Kidney epithelial cell (primary cell): ENCODE data around the gene C4orf46. TPM values are rescaled to one million over a fixed set of nuclear protein-coding genes. Genes with fewer than 3 reads are reported as not detected.

ENCODE experiments used
- DNase-seq: peaks from one replicate; pipeline ENCODE4 v3.0.0-alpha.2; 2010; ENCODE audit warnings: low read depth
- H3K27me3 ChIP-seq: 2 replicates; pipeline ENCODE4 v1.6.0; 2011; ENCODE audit warnings: low read length; ENCODE audit not compliant: control insufficient read depth, insufficient read depth
- H3K36me3 ChIP-seq: 2 replicates; pipeline ENCODE4 v1.5.1; 2011; ENCODE audit warnings: low read length; ENCODE audit not compliant: control insufficient read depth, insufficient read depth
- H3K4me3 ChIP-seq: 2 replicates; pipeline ENCODE4 v1.5.1; 2011; ENCODE audit warnings: low read depth, mild to moderate bottlenecking, control low read depth, low read length
- CTCF ChIP-seq: IDR thresholded peaks from 2 replicates; pipeline ENCODE4 v1.5.1; 2011; ENCODE audit warnings: mild to moderate bottlenecking, moderate library complexity, low read length, control low read depth, inconsistent platforms; ENCODE audit not compliant: insufficient read depth, poor library complexity, severe bottlenecking
- total RNA-seq: library from RNA; depleted of rRNA; stranded (reverse); fragments of >200 nt; gene quantifications from 2 replicates; pipeline ENCODE4 v1.2.3, GENCODE V29; 2015

The C4orf46 gene
- total RNA-seq, 1 donor from 2014 or later: 14.1 TPM

GRCh38 chr4:158657291-158657690 is 14.4 kb downstream of the C4orf46 start:
- Histone ChIP-seq H3K27me3 (no peaks in the 10 kb centered on the region), H3K36me3 (no peaks in the 10 kb centered on the region), H3K4me3 (no peak overlapping the region)
- no peak for TF ChIP-seq CTCF
- DNase-seq: no peak

DNA sequence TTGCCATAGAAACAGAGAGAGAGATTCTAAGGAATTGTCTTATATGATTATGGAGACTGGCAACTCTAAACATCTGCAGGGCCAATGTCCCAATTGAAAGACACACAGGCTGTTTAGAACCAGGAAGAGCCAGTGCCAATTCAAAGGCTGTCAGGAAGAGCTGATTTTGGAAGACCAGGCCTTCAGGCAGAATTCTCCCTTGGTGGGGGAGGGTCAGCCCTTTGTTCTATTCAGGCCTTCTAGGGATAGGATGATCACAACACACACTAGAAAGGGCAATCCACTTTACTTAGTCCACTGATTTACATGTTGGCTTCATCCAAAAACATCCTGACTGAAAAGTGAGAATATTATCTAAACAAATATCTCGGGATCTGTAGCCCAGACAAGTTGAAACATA is 15.2 kb downstream of the C4orf46 start:
- no peak overlapping the region for H3K4me3 ChIP-seq
- TF ChIP-seq CTCF: no peak
- no peaks in the 10 kb centered on the region for H3K27me3 ChIP-seq

DNA sequence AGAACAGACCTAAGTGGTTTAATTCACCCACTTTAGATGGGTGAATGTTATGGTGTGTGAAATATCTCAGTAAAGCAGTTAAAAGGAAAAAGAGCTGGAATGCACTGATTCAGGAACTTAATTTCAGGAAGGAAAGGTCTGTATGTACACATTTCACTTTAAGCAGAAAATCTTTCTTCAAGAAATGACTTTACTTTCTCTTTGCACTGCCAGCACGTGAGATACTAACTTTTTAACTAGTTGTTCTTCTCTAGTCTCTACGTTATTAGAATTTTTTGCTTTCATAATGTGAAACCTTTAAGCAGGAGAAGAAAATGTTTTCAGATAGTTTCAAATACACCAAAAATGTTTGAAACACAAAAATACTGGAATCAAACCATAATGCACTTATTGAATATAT is 18.8 kb downstream of the C4orf46 start:
- no peak overlapping the region for H3K4me3 ChIP-seq
- DNase-seq: no peak
- TF ChIP-seq CTCF: no peak
- no peaks in the 10 kb centered on the region for H3K27me3 ChIP-seq
- no peaks in the 10 kb centered on the region for H3K36me3 ChIP-seq

More for the DNA sequence above, 15.2 kb downstream of the C4orf46 start:
- no peak for DNase-seq
- H3K36me3 ChIP-seq: no peaks in the 10 kb centered on the region

DNA sequence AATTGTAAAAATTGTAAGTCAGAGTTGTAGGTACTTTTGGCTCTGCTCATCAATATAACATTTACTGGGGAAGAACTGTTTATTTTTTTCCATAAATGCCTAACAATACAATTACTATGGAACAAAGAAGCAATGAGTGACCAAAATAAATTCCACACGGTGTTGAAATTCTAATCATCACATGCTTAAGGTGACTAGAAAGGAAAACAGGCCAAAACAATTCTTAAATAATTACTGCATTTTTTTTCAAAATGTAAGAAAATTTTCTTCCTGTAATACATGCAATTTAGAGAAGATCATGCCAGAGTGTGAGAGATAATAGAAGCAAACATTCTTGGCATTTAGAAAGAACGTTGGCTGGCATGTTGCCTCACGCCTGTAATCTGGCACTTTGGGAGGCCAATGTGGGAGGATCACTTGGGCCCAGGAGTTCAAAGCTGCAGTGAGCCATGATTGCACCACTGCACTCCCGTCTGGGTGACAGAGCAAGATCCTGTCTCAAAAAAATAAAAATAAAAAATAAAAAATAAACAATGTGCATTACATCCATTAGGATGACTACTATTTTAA is 22.5 kb downstream of the C4orf46 start:
- no peaks in the 10 kb centered on the region for H3K27me3 ChIP-seq
- TF ChIP-seq CTCF: no peak
- no peak overlapping the region for H3K4me3 ChIP-seq
- no peaks in the 10 kb centered on the region for H3K36me3 ChIP-seq
- DNase-seq: no peak

GRCh38 chr4:158644760-158645159 is 26.9 kb downstream of the C4orf46 start:
- no peak for TF ChIP-seq CTCF
- Histone ChIP-seq H3K27me3 (no peaks in the 10 kb centered on the region), H3K4me3 (no peak overlapping the region), H3K36me3 (no peaks in the 10 kb centered on the region)
- DNase-seq: no peak

DNA sequence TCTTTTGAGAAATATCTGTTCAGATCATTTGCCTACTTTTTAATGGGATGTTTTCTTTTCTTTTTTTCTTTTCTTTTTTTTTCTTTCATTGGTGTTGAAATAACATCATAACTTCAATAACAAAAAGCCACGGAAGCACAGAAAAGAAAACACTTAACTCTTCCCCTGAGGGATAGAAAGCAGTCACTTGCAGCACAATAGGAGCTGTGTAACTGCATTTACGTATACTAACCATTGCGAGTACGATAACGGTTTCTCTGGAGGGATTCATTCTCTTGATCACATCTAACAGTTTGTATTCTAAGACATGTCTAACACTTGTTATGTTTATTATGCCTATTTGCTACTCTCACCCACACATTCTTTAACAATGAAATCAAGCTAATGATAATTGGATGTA is 27.3 kb downstream of the C4orf46 start:
- DNase-seq: no peak
- H3K36me3 ChIP-seq: no peaks in the 10 kb centered on the region
- TF ChIP-seq CTCF: no peak
- H3K27me3 ChIP-seq: no peaks in the 10 kb centered on the region
- H3K4me3 ChIP-seq: no peak overlapping the region
